Skeletal muscle tissue (tissue), 4 donors: ENCODE measurements around the gene PPP1R8. TPM values are rescaled to one million over a fixed set of nuclear protein-coding genes. Genes with fewer than 3 reads are reported as not detected.
A peak's percentile ranks its signal among the peaks of the same experiment; 100 is the strongest.
"Not testable (repeated sequence)": the region's sequence is repeated elsewhere in the genome, so short reads cannot be mapped to it uniquely, and the experiment has no call there.

ENCODE experiments used
- H3K27ac ChIP-seq: one replicate; pipeline ENCODE4 v1.7.0; 2013; ENCODE audit warnings: mild to moderate bottlenecking, low read depth, low read length, inconsistent platforms
- H3K27me3 ChIP-seq, 3 donors: one replicate each; pipeline ENCODE4 v1.7.0; 2013; ENCODE audit warnings: low read length in 3 of 3; ENCODE audit not compliant: control insufficient read depth in 3 of 3, insufficient read depth in 3 of 3
- H3K36me3 ChIP-seq, 3 donors: one replicate each; pipeline ENCODE4 v1.7.0; 2013; ENCODE audit warnings: low read length in 3 of 3; ENCODE audit not compliant: control insufficient read depth in 3 of 3, insufficient read depth in 3 of 3
- H3K4me1 ChIP-seq, 3 donors: one replicate each; pipeline ENCODE4 v1.7.0; 2013; ENCODE audit warnings: low read length in 3 of 3, mild to moderate bottlenecking in 3 of 3; ENCODE audit not compliant: control insufficient read depth in 3 of 3, insufficient read depth in 3 of 3
- H3K4me3 ChIP-seq, 3 donors: one replicate each; pipeline ENCODE4 v1.7.0; 2013; ENCODE audit warnings: low read length in 3 of 3
- H3K9ac ChIP-seq, 3 donors: one replicate each; pipeline ENCODE4 v1.7.0; 2013; ENCODE audit warnings: low read length in 3 of 3, mild to moderate bottlenecking in 3 of 3, moderate library complexity in 2 of 3, low read depth in 1 of 3
- H3K9me3 ChIP-seq, 3 donors: one replicate each; pipeline ENCODE4 v1.7.0; 2013; ENCODE audit warnings: low read length in 3 of 3; ENCODE audit not compliant: control insufficient read depth in 3 of 3
- total RNA-seq: library from RNA; depleted of rRNA; stranded (reverse); fragments of >200 nt; gene quantifications from one replicate; pipeline ENCODE4 v1.2.3, GENCODE V29; 2014
- donor health status: Osteomylitis.

Gene PPP1R8
- total RNA-seq, 1 donor from 2014 or later, result 42.3 TPM

GRCh38 chr1:27806758-27807157 is 23.8 kb upstream of the PPP1R8 start:
- Histone ChIP-seq H3K9ac (no peak overlapping the region), H3K36me3 (peaks cover 6 to 17% (median 8%) of the 10 kb centered on the region in 3 donors), H3K27me3 (no peaks in the 10 kb centered on the region), H3K9me3 (no peaks in the 10 kb centered on the region), H3K4me1 (no peaks in the 10 kb centered on the region), H3K4me3 (no peak overlapping the region), H3K27ac (no peak overlapping the region)

- peaks cover 7 to 19% (median 9%) of the 10 kb centered on the region in 3 donors for H3K36me3 ChIP-seq
- H3K9me3 ChIP-seq, result no peaks in the 10 kb centered on the region
- H3K27me3 ChIP-seq, result no peaks in the 10 kb centered on the region
- no peaks in the 10 kb centered on the region for H3K4me1 ChIP-seq
- no peak overlapping the region for H3K4me3 ChIP-seq
- no peak overlapping the region for H3K9ac ChIP-seq
- no peak overlapping the region for H3K27ac ChIP-seq
These were observed 23.2 kb upstream of the PPP1R8 start for GRCh38 chr1:27807385-27807784.

- H3K9ac ChIP-seq, H3K9me3 ChIP-seq: not testable (repeated sequence)
These were observed 22.5 kb upstream of the PPP1R8 start for GRCh38 chr1:27808131-27808530.

GRCh38 chr1:27809883-27810282 is 20.7 kb upstream of the PPP1R8 start:
- Histone ChIP-seq H3K27ac (no peak overlapping the region), H3K27me3 (no peaks in the 10 kb centered on the region), H3K9ac (no peak overlapping the region), H3K4me1 (no peaks in the 10 kb centered on the region), H3K4me3 (no peak overlapping the region), H3K36me3 (peaks cover 10 to 28% (median 12%) of the 10 kb centered on the region in 3 donors), H3K9me3 (no peaks in the 10 kb centered on the region)

More at GRCh38 chr1:27808131-27808530, 22.5 kb upstream of the PPP1R8 start:
- H3K4me1 ChIP-seq, H3K27me3 ChIP-seq, H3K27ac ChIP-seq, H3K4me3 ChIP-seq: not testable (repeated sequence)
- H3K36me3 ChIP-seq, result peaks cover 7 to 21% (median 10%) of the 10 kb centered on the region in 3 donors

GRCh38 chr1:27811741-27812500 is 18.7 kb upstream of the PPP1R8 start:
- Histone ChIP-seq H3K9me3 (no peaks in the 10 kb centered on the region), H3K4me3 (no peak overlapping the region), H3K4me1 (no peaks in the 10 kb centered on the region), H3K27ac (no peak overlapping the region), H3K36me3 (peaks cover 16 to 29% (median 20%) of the 10 kb centered on the region in 3 donors), H3K27me3 (no peaks in the 10 kb centered on the region), H3K9ac (no peak overlapping the region)

GRCh38 chr1:27816921-27817630 is 13.5 kb upstream of the PPP1R8 start:
- Histone ChIP-seq H3K4me3 (no peak overlapping the region), H3K27ac (peak overlapping the region; percentile 58), H3K4me1 (no peaks in the 10 kb centered on the region), H3K36me3 (peaks cover 33 to 38% (median 33%) of the 10 kb centered on the region in 3 donors), H3K9me3 (no peaks in the 10 kb centered on the region), H3K9ac (no peak overlapping the region), H3K27me3 (no peaks in the 10 kb centered on the region)

GRCh38 chr1:27821761-27822315 is 8.7 kb upstream of the PPP1R8 start:
- H3K27ac ChIP-seq, result no peak overlapping the region
- H3K27me3 ChIP-seq, result no peaks in the 10 kb centered on the region
- H3K36me3 ChIP-seq, result peaks cover 20 to 27% (median 24%) of the 10 kb centered on the region in 3 donors
- H3K9me3 ChIP-seq, result no peaks in the 10 kb centered on the region
- no peaks in the 10 kb centered on the region for H3K4me1 ChIP-seq
- H3K4me3 ChIP-seq, result no peak overlapping the region
- H3K9ac ChIP-seq, result no peak overlapping the region

GRCh38 chr1:27823784-27824183 is 6.8 kb upstream of the PPP1R8 start:
- Histone ChIP-seq H3K27ac (no peak overlapping the region), H3K4me3 (no peak overlapping the region), H3K9ac (no peak overlapping the region), H3K27me3 (no peaks in the 10 kb centered on the region), H3K36me3 (peaks cover 12 to 20% (median 14%) of the 10 kb centered on the region in 3 donors), H3K4me1 (no peaks in the 10 kb centered on the region), H3K9me3 (no peaks in the 10 kb centered on the region)

GRCh38 chr1:27824411-27824810 is 6.2 kb upstream of the PPP1R8 start:
- H3K9me3 ChIP-seq, result no peaks in the 10 kb centered on the region
- H3K27ac ChIP-seq, result no peak overlapping the region
- H3K9ac ChIP-seq, result no peak overlapping the region
- H3K27me3 ChIP-seq, result no peaks in the 10 kb centered on the region
- no peaks in the 10 kb centered on the region for H3K4me1 ChIP-seq
- no peak overlapping the region for H3K4me3 ChIP-seq
- peaks cover 8 to 17% (median 13%) of the 10 kb centered on the region in 3 donors for H3K36me3 ChIP-seq
